K562 (cell line): ENCODE data around the gene PGM2.

Experiments used
- CHD4 ChIP-seq: fragments of 200-600 bp; sonication (generic); IDR thresholded peaks from 3 replicates; pipeline ENCODE4 v1.6.1; 2012; ENCODE audit warnings: low read depth, mild to moderate bottlenecking, mixed read lengths, low read length, inconsistent platforms; ENCODE audit not compliant: insufficient read depth, insufficient replicate concordance, poor library complexity, severe bottlenecking
- ELF4 ChIP-seq: fragments of 450-650 bp; formaldehyde crosslinking; IDR thresholded peaks from 2 replicates; pipeline ENCODE4 v1.4.0; 2022; ENCODE audit warnings: missing genetic modification characterization
- EP300 ChIP-seq: IDR thresholded peaks from 2 replicates; pipeline ENCODE4 v1.6.1; 2012; ENCODE audit warnings: low read length, improper control_type of control experiment
- FOXA1 ChIP-seq: fragments of 450-650 bp; IDR thresholded peaks from 2 replicates; pipeline ENCODE4 v1.6.1; 2016; ENCODE audit warnings: mild to moderate bottlenecking, borderline replicate concordance
- POLR2A ChIP-seq: fragments of 450-650 bp; conservative IDR thresholded peaks from 2 replicates; pipeline ENCODE4 v1.6.1; 2016
- TFAM ChIP-seq: fragments of 250-450 bp; sonication (Bioruptor Pico); conservative IDR thresholded peaks from 2 replicates; pipeline ENCODE4 v1.5.0; 2021; ENCODE audit warnings: mild to moderate bottlenecking, moderate library complexity
- U2AF2 ChIP-seq: fragments of 200-400 bp; formaldehyde crosslinking; optimal IDR thresholded peaks from 2 replicates; pipeline ENCODE3; 2017; ENCODE audit warnings: low read depth, mild to moderate bottlenecking, low read length
- ZBTB7A ChIP-seq: IDR thresholded peaks from 2 replicates; pipeline ENCODE4 v1.6.1; 2011; ENCODE audit warnings: low read depth, mild to moderate bottlenecking, low read length, moderate library complexity, borderline replicate concordance; ENCODE audit not compliant: control insufficient read depth

DNA sequence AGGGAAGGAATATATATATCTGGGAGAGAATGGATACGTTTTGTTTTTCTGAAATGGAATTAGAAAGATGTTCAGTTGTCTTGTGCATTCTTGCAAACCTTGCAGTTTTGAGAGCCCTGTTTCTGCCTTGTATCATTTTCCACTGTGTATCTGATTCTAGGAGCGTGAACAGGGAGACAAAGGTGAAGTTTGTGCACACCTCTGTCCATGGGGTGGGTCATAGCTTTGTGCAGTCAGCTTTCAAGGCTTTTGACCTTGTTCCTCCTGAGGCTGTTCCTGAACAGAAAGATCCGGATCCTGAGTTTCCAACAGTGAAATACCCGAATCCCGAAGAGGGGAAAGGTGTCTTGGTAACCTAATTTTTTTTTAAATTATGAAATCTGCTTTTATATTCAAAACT, 17.7 kb downstream of the PGM2 start:
- TF ChIP-seq CHD4 (no peak), EP300 (no peak), TFAM (CRISPR knock-in tag) (no peak), U2AF2 (no peak), ELF4 (CRISPR knock-in tag) (no peak), POLR2A (no peak), FOXA1 (no peak), ZBTB7A (no peak)
